HCT116 (cell line): Measurements from ENCODE around the gene CSNK1E. TPM values are rescaled to one million over a fixed set of nuclear protein-coding genes. Genes with fewer than 3 reads are reported as not detected.

Experiments
- ATAC-seq: fragments of 200-7000 bp; cut with Tn5 transposase; 2 replicates; pipeline ENCODE4 v1.9.1; 2020; ENCODE audit warnings: mild to moderate bottlenecking, moderate library complexity
- BruUV-seq: library from RNA; stranded (reverse); fragments of 400-500 nt; replicated peaks from 2 replicates; lab custom pipeline; 2021; lab: Mats Ljungman, UMichigan
- CTCF ChIA-PET: fragments of 300-600 bp; sonication (Branson Sonifier 250); formaldehyde crosslinking; loops from one replicate; lab custom pipeline; 2021; ENCODE audit warnings: antibody characterized with exemption; lab: Charles Lee
- POLR2A ChIA-PET: fragments of 300-600, 350-600 bp; sonication (Branson Sonifier 250); formaldehyde crosslinking; loops from one replicate; lab custom pipeline; 2021; ENCODE audit warnings: antibody characterized with exemption; lab: Charles Lee
- RAD21 ChIA-PET, 2 experiments: fragments of 300-600 bp; sonication (Branson Sonifier 250); formaldehyde crosslinking; loops; one replicate each; lab custom pipeline; 2023; ENCODE audit warnings: low total read pairs in 2 of 2; ENCODE audit not compliant: uncharacterized antibody in 2 of 2, unreplicated experiment in 2 of 2, low non-redundant PET in 1 of 2; lab: Charles Lee
- DNase-seq: peaks from one replicate; pipeline ENCODE4 v3.0.0-alpha.2; 2010; ENCODE audit warnings: low read depth, low spot score
- H2AFZ ChIP-seq: fragments of 200-600 bp; shearing (Covaris generic), sonication (generic); 2 replicates; pipeline ENCODE4 v1.6.1; 2017; ENCODE audit warnings: low read depth, mixed run types, mixed read lengths, antibody characterized with exemption, low read length; ENCODE audit not compliant: poor library complexity, severe bottlenecking
- H3K27ac ChIP-seq: 2 replicates; pipeline ENCODE4 v1.5.1; 2012; ENCODE audit warnings: low read depth, low read length
- H3K27me3 ChIP-seq: fragments of 200-600 bp; sonication (generic); 2 replicates; pipeline ENCODE4 v1.6.1; 2016; ENCODE audit warnings: mixed run types, low read length, mixed read lengths; ENCODE audit not compliant: insufficient read depth
- H3K36me3 ChIP-seq, 2 experiments: fragments of 200-500 bp in 1 of 2; fragments of 200-600 bp in 1 of 2; sonication (Bioruptor generic) in 1 of 2; sonication (generic) in 1 of 2; 2 replicates each; pipeline versions ENCODE4 v1.5.1 to v1.6.1; 2014 to 2016; ENCODE audit warnings: low read length in 2 of 2, inconsistent platforms in 1 of 2, mixed read lengths in 1 of 2, mixed run types in 1 of 2; ENCODE audit not compliant: insufficient read depth in 2 of 2, control insufficient read depth in 1 of 2
- H3K4me1 ChIP-seq, 2 experiments: fragments of 200-600 bp in 1 of 2; sonication (generic) in 1 of 2; 2 replicates each; pipeline versions ENCODE4 v1.5.1 to v1.6.1; 2012 to 2017; ENCODE audit warnings: low read length in 2 of 2, inconsistent platforms in 1 of 2, mild to moderate bottlenecking in 1 of 2, mixed read lengths in 1 of 2, mixed run types in 1 of 2, moderate library complexity in 1 of 2; ENCODE audit not compliant: insufficient read depth in 2 of 2, control insufficient read depth in 1 of 2
- H3K4me2 ChIP-seq: fragments of 200-600 bp; sonication (generic); 2 replicates; pipeline ENCODE4 v1.6.1; 2017; ENCODE audit warnings: mixed run types, low read length, mixed read lengths
- H3K4me3 ChIP-seq, 2 experiments: fragments of 200-600 bp in 1 of 2; sonication (generic) in 1 of 2; replicated peaks in 1 of 2; 2 replicates each; pipeline ENCODE4 v1.5.1; 2011 to 2016; ENCODE audit warnings: low read length in 2 of 2, control low read depth in 1 of 2, low read depth in 1 of 2, mild to moderate bottlenecking in 1 of 2, mixed read lengths in 1 of 2, mixed run types in 1 of 2
- H3K79me2 ChIP-seq: fragments of 200-600 bp; sonication (generic); 2 replicates; pipeline ENCODE4 v1.6.1; 2017; ENCODE audit warnings: mild to moderate bottlenecking, mixed run types, low read length, moderate library complexity, mixed read lengths; ENCODE audit not compliant: insufficient read depth
- H3K9ac ChIP-seq: fragments of 200-600 bp; sonication (generic); 2 replicates; pipeline ENCODE4 v1.6.1; 2016; ENCODE audit warnings: low read length, mixed read lengths
- H3K9me2 ChIP-seq: fragments of 200-600 bp; sonication (generic), shearing (Covaris generic); 2 replicates; pipeline ENCODE4 v1.6.1; 2017; ENCODE audit warnings: mixed run types, mild to moderate bottlenecking, moderate library complexity; ENCODE audit not compliant: insufficient read depth
- H3K9me3 ChIP-seq, 2 experiments: fragments of 200-500 bp in 1 of 2; fragments of 200-600 bp in 1 of 2; sonication (Bioruptor generic) in 1 of 2; sonication (generic) in 1 of 2; 2 replicates each; pipeline ENCODE4 v1.6.1; 2014 to 2017; ENCODE audit warnings: low read length in 2 of 2, mixed read lengths in 2 of 2, inconsistent platforms in 1 of 2, low read depth in 1 of 2, mild to moderate bottlenecking in 1 of 2, mixed run types in 1 of 2, moderate library complexity in 1 of 2; ENCODE audit not compliant: control insufficient read depth in 1 of 2, insufficient read depth in 1 of 2
- H4K20me1 ChIP-seq: fragments of 200-600 bp; sonication (generic), shearing (Covaris generic); 2 replicates; pipeline ENCODE4 v1.6.1; 2017; ENCODE audit warnings: mixed run types, mild to moderate bottlenecking, moderate library complexity; ENCODE audit not compliant: insufficient read depth
- ATF3 ChIP-seq: IDR thresholded peaks from 2 replicates; pipeline ENCODE4 v1.6.1; 2012
- CTCF ChIP-seq, 3 experiments: fragments of 200-600 bp in 1 of 3; sonication (generic) in 1 of 3; IDR thresholded peaks in 2 of 3; conservative IDR thresholded peaks in 1 of 3; 2 replicates each; pipeline ENCODE4 v1.5.1; 2012 to 2017; ENCODE audit warnings: low read depth in 2 of 3, low read length in 2 of 3, antibody characterized with exemption in 1 of 3, borderline replicate concordance in 1 of 3, control low read depth in 1 of 3, mild to moderate bottlenecking in 1 of 3, mixed read lengths in 1 of 3, mixed run types in 1 of 3, moderate library complexity in 1 of 3; ENCODE audit not compliant: insufficient read depth in 1 of 3
- EGR1 ChIP-seq: IDR thresholded peaks from 2 replicates; pipeline ENCODE4 v1.6.1; 2012; ENCODE audit warnings: low read depth
- ELF1 ChIP-seq: IDR thresholded peaks from 2 replicates; pipeline ENCODE4 v1.6.1; 2012; ENCODE audit warnings: low read depth, borderline replicate concordance
- EZH2 ChIP-seq: fragments of 200-600 bp; sonication (generic); IDR thresholded peaks from 2 replicates; pipeline ENCODE4 v1.6.1; 2017; ENCODE audit warnings: antibody characterized with exemption, mixed run types
- EZH2phosphoT487 ChIP-seq: fragments of 200-600 bp; IDR thresholded peaks from 2 replicates; pipeline ENCODE4 v1.6.1; 2018; ENCODE audit warnings: antibody characterized with exemption, borderline replicate concordance
- FOSL1 ChIP-seq: IDR thresholded peaks from 2 replicates; pipeline ENCODE4 v1.6.1; 2012; ENCODE audit warnings: low read depth
- JUND ChIP-seq: IDR thresholded peaks from 2 replicates; pipeline ENCODE4 v1.6.1; 2012
- POLR2A ChIP-seq: IDR thresholded peaks from 2 replicates; pipeline ENCODE4 v1.7.0; 2011; ENCODE audit warnings: borderline replicate concordance; ENCODE audit not compliant: insufficient read depth, insufficient read length; ENCODE audit errors: extremely low read depth
- RAD21 ChIP-seq: IDR thresholded peaks from 2 replicates; pipeline ENCODE4 v1.6.1; 2012; ENCODE audit warnings: low read depth, mild to moderate bottlenecking
- SRF ChIP-seq: IDR thresholded peaks from 2 replicates; pipeline ENCODE4 v1.6.1; 2012; ENCODE audit warnings: low read depth
- TCF7L2 ChIP-seq: IDR thresholded peaks from 2 replicates; pipeline ENCODE4 v1.7.0; 2011; ENCODE audit warnings: borderline replicate concordance, inconsistent platforms; ENCODE audit not compliant: insufficient read depth, insufficient read length; ENCODE audit errors: extremely low read depth
- YY1 ChIP-seq: IDR thresholded peaks from 2 replicates; pipeline ENCODE4 v1.6.1; 2011; ENCODE audit warnings: low read length, low read depth, moderate library complexity, mild to moderate bottlenecking; ENCODE audit not compliant: insufficient replicate concordance; ENCODE audit errors: extremely low read depth
- ZFX ChIP-seq: fragments of 450-650 bp; IDR thresholded peaks from 2 replicates; pipeline ENCODE4 v1.6.1; 2017
- ZNF274 ChIP-seq: fragments of 200-500 bp; sonication (Bioruptor generic); IDR thresholded peaks from 2 replicates; pipeline ENCODE4 v1.6.1; 2014; ENCODE audit warnings: mild to moderate bottlenecking, low read depth, low read length, inconsistent platforms
- intact Hi-C: fragments of 100-400 bp; cut with micrococcal nuclease; formaldehyde crosslinking; loops from 2 replicates; pipeline ENCODE4 v1.10.0; 2022
- total RNA-seq: library from RNA; stranded (reverse); gene quantifications from one replicate; pipeline ENCODE4 v1.2.1, GENCODE V29; 2021; ENCODE audit not compliant: unreplicated experiment

Gene CSNK1E
- total RNA-seq, 1 experiment from 2014 or later: 190 TPM

- no peak for ATAC-seq
- Histone ChIP-seq H3K27me3 (no peaks in the 10 kb centered on the region), H3K4me1 (no peaks in the 10 kb centered on the region), H3K79me2 (peaks cover 27% of the 10 kb centered on the region), H3K9me3 (peaks cover 0 to 6% of the 10 kb centered on the region in 2 experiments; a peak in 1 of 4 replicates), H3K4me2 (no peak overlapping the region), H3K4me3 (no peak overlapping the region), H3K27ac (no peak overlapping the region), H4K20me1 (no peaks in the 10 kb centered on the region), H2AFZ (no peak overlapping the region), H3K9me2 (no peaks in the 10 kb centered on the region), H3K9ac (no peak overlapping the region), H3K36me3 (no peaks in the 10 kb centered on the region; a peak in 1 of 4 replicates)
- TF ChIP-seq EZH2 (no peak), SRF (no peak), CTCF (IDR thresholded peaks at IDR 0.05 in 2 of 3, conservative IDR thresholded peaks at IDR 0.05 in 1 of 3; ENCODE audit: borderline replicate concordance in 1 of 3, insufficient read depth in 1 of 3, low read depth in 2 of 3, low read length in 2 of 3) (no peak), ZFX (no peak), RAD21 (no peak), FOSL1 (no peak), EGR1 (no peak), ATF3 (no peak), YY1 (no peak), ELF1 (no peak), EZH2phosphoT487 (no peak), JUND (no peak), ZNF274 (no peak), TCF7L2 (no peak), POLR2A (no peak)
- no TSS peak for BruUV-seq
- intact Hi-C loops: no loop called here
- ChIA-PET POLR2A (no interaction called here), RAD21 (no interaction called here), CTCF (no interaction called here)
- DNase-seq: no peak
Measured at GRCh38 chr22:38249803-38250642, 67.2 kb downstream of the CSNK1E start.
